Measurements from ENCODE around the gene CD96. TPM values are rescaled to one million over a fixed set of nuclear protein-coding genes. Genes with fewer than 3 reads are reported as not detected.

CD96 gene
- total and polyA plus RNA-seq, 12 donors: 0.22 to 5.6 (median 0.90) TPM; not detected in 1

- Histone ChIP-seq H3K4me1 (replicated peaks in 1 of 2) (no peaks in the 10 kb centered on the region), H3K9me3 (replicated peaks in 1 of 3) (no peaks in the 10 kb centered on the region), H3K36me3 (replicated peaks in 1 of 2) (no peaks in the 10 kb centered on the region), H3K27me3 (no peaks in the 10 kb centered on the region), H3K4me3 (no peak overlapping the region), H3K27ac (no peak overlapping the region)
- 39 to 76% (median 73%) methylated on average over 2 of the region's 2 CpGs for WGBS, 4 donors
- TF ChIP-seq CTCF (IDR thresholded peaks at IDR 0.05) (no peak), POLR2A (IDR thresholded peaks at IDR 0.05) (no peak)
- DNase-seq: no peak
- intact Hi-C loops (cut with DNase I): no loop called here
These were observed 24.8 kb downstream of the CD96 start for GRCh38 chr3:111566844-111567243.

- intact Hi-C loops (cut with DNase I): no loop called here
These were observed 26.4 kb downstream of the CD96 start for GRCh38 chr3:111568355-111568754.

GRCh38 chr3:111568911-111569310 lies 26.9 kb downstream of the CD96 start:
- Histone ChIP-seq H3K36me3 (replicated peaks in 1 of 2) (no peaks in the 10 kb centered on the region), H3K9me3 (replicated peaks in 1 of 3) (no peaks in the 10 kb centered on the region), H3K27ac (no peak overlapping the region), H3K4me1 (replicated peaks in 1 of 2) (no peaks in the 10 kb centered on the region), H3K4me3 (no peak overlapping the region), H3K27me3 (no peaks in the 10 kb centered on the region)
- DNase-seq: no peak
- no peak for TF ChIP-seq POLR2A (IDR thresholded peaks at IDR 0.05)
- TF ChIP-seq CTCF (IDR thresholded peaks at IDR 0.05): no peak
- intact Hi-C loops (cut with DNase I): no loop called here

More at GRCh38 chr3:111568355-111568754, 26.4 kb downstream of the CD96 start:
- TF ChIP-seq POLR2A (IDR thresholded peaks at IDR 0.05) (no peak), CTCF (IDR thresholded peaks at IDR 0.05) (no peak)
- Histone ChIP-seq H3K9me3 (replicated peaks in 1 of 3) (no peaks in the 10 kb centered on the region), H3K4me1 (replicated peaks in 1 of 2) (no peaks in the 10 kb centered on the region), H3K27ac (no peak overlapping the region), H3K4me3 (no peak overlapping the region), H3K36me3 (replicated peaks in 1 of 2) (no peaks in the 10 kb centered on the region), H3K27me3 (no peaks in the 10 kb centered on the region)
- 69 to 82% (median 73%) methylated on average over 2 of the region's 2 CpGs for WGBS, 4 donors
- DNase-seq: no peak

GRCh38 chr3:111570404-111571030 lies 28.5 kb downstream of the CD96 start:
- Histone ChIP-seq H3K27ac (no peak overlapping the region), H3K9me3 (replicated peaks in 1 of 3) (no peaks in the 10 kb centered on the region), H3K27me3 (no peaks in the 10 kb centered on the region), H3K4me3 (no peak overlapping the region), H3K4me1 (replicated peaks in 1 of 2) (no peaks in the 10 kb centered on the region), H3K36me3 (replicated peaks in 1 of 2) (no peaks in the 10 kb centered on the region)
- no peak for DNase-seq
- intact Hi-C loops (cut with DNase I): no loop called here
- TF ChIP-seq POLR2A (IDR thresholded peaks at IDR 0.05) (no peak), CTCF (IDR thresholded peaks at IDR 0.05) (no peak)
- WGBS, 4 donors: 85 to 93% (median 89%) methylated on average over 6 to 12 of the region's 12 CpGs

All from adrenal gland (tissue), 12 donors.